ENCODE measurements around the gene NARS2.

NARS2 gene

DNA sequence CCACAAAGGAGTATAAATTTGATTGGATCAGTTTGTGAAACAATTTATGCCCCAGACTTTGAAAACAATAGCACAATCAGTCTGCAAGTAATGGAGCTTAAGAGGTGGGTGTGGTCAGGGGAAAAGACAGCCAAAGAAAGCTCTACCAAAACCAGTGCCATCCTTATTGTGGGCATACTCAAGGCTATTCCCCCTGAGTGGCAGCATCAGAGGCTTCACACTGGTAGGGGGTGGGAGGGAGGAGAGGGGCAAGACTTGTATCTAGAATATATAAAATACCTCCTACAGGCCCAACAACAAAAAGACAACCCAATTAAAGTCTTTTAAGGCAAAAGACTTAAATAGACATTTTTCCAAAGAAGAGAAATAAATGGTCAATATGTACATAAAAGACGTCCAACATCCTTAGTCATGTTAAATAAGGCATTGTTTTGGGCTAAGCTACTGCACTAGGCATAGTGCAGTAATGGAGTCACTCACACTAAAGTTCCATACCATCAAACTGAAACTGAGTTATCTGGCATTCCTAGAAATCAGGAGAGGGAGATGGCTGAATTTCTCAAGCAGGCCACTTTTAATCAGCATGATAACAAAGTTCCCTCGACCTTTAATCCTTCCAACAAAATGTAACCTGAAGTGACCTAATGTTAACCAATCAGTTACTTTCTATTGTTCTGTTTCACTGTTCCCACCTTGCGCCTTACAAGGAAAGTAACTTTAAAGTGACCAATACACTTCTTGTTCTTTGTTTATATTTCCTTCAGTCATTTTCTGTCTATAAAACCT, 24.8 kb downstream of the NARS2 start:
- Histone ChIP-seq H3K36me3 (replicated peaks; ENCODE audit: insufficient read depth, low read length) (no peaks in the 10 kb centered on the region), H3K4me2 (ENCODE audit: low read depth, low read length) (no peak overlapping the region), H3K9me3 (replicated peaks; ENCODE audit: insufficient read depth, low read length) (no peaks in the 10 kb centered on the region), H3K27me3 (replicated peaks; ENCODE audit: insufficient read depth, low read length) (no peaks in the 10 kb centered on the region), H3K27ac (ENCODE audit: low read length) (no peak overlapping the region), H3F3A (ENCODE audit: insufficient read depth, low read length) (no peaks in the 10 kb centered on the region), H3K79me2 (ENCODE audit: low read length) (no peaks in the 10 kb centered on the region), H3K9ac (ENCODE audit: low read length) (no peak overlapping the region), H3K9me2 (replicated peaks; ENCODE audit: insufficient read depth, low read length) (no peaks in the 10 kb centered on the region), H3K4me1 (ENCODE audit: low read length) (no peaks in the 10 kb centered on the region), H3K4me3 (ENCODE audit: low read length) (no peak overlapping the region), H4K20me1 (ENCODE audit: insufficient read depth, low read length) (no peaks in the 10 kb centered on the region), H2AFZ (ENCODE audit: low read length) (no peak overlapping the region)
- TF ChIP-seq EZH2 (optimal IDR thresholded peaks at IDR 0.05; ENCODE audit: low read depth, low read length): no peak
- TF ChIP-seq, protein P1, sequence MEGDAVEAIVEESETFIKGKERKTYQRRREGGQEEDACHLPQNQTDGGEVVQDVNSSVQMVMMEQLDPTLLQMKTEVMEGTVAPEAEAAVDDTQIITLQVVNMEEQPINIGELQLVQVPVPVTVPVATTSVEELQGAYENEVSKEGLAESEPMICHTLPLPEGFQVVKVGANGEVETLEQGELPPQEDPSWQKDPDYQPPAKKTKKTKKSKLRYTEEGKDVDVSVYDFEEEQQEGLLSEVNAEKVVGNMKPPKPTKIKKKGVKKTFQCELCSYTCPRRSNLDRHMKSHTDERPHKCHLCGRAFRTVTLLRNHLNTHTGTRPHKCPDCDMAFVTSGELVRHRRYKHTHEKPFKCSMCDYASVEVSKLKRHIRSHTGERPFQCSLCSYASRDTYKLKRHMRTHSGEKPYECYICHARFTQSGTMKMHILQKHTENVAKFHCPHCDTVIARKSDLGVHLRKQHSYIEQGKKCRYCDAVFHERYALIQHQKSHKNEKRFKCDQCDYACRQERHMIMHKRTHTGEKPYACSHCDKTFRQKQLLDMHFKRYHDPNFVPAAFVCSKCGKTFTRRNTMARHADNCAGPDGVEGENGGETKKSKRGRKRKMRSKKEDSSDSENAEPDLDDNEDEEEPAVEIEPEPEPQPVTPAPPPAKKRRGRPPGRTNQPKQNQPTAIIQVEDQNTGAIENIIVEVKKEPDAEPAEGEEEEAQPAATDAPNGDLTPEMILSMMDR (IDR thresholded peaks at IDR 0.05; ENCODE audit: low read length): no peak
- TF ChIP-seq EZH2phosphoT487 (IDR thresholded peaks at IDR 0.05; ENCODE audit: low read length): no peak
- DNase-seq: no peak

GRCh38 chr11:78548911-78549590, 25.6 kb downstream of the NARS2 start:
- Histone ChIP-seq H3K9me2 (replicated peaks; ENCODE audit: insufficient read depth, low read length) (no peaks in the 10 kb centered on the region), H3K9ac (ENCODE audit: low read length) (no peak overlapping the region), H3K4me2 (ENCODE audit: low read depth, low read length) (no peak overlapping the region), H3K79me2 (ENCODE audit: low read length) (no peaks in the 10 kb centered on the region), H3K9me3 (replicated peaks; ENCODE audit: insufficient read depth, low read length) (no peaks in the 10 kb centered on the region), H3K36me3 (replicated peaks; ENCODE audit: insufficient read depth, low read length) (no peaks in the 10 kb centered on the region), H3K4me1 (ENCODE audit: low read length) (no peaks in the 10 kb centered on the region), H3K27ac (ENCODE audit: low read length) (no peak overlapping the region), H3K27me3 (replicated peaks; ENCODE audit: insufficient read depth, low read length) (no peaks in the 10 kb centered on the region), H2AFZ (ENCODE audit: low read length) (no peak overlapping the region), H3K4me3 (ENCODE audit: low read length) (no peak overlapping the region), H4K20me1 (ENCODE audit: insufficient read depth, low read length) (no peaks in the 10 kb centered on the region), H3F3A (ENCODE audit: insufficient read depth, low read length) (no peaks in the 10 kb centered on the region)
- TF ChIP-seq, protein P1 (IDR thresholded peaks at IDR 0.05; ENCODE audit: low read length): no peak
- no peak for TF ChIP-seq EZH2 (optimal IDR thresholded peaks at IDR 0.05; ENCODE audit: low read depth, low read length)
- TF ChIP-seq EZH2phosphoT487 (IDR thresholded peaks at IDR 0.05; ENCODE audit: low read length): no peak
- DNase-seq: no peak

- Histone ChIP-seq H3K36me3 (replicated peaks; ENCODE audit: insufficient read depth, low read length) (no peaks in the 10 kb centered on the region), H3K4me2 (ENCODE audit: low read depth, low read length) (no peak overlapping the region), H3K27me3 (replicated peaks; ENCODE audit: insufficient read depth, low read length) (no peaks in the 10 kb centered on the region), H3K27ac (ENCODE audit: low read length) (no peak overlapping the region), H4K20me1 (ENCODE audit: insufficient read depth, low read length) (no peaks in the 10 kb centered on the region), H3K9me2 (replicated peaks; ENCODE audit: insufficient read depth, low read length) (no peaks in the 10 kb centered on the region), H2AFZ (ENCODE audit: low read length) (no peak overlapping the region), H3K4me3 (ENCODE audit: low read length) (no peak overlapping the region), H3K9ac (ENCODE audit: low read length) (no peak overlapping the region), H3K4me1 (ENCODE audit: low read length) (no peaks in the 10 kb centered on the region), H3K79me2 (ENCODE audit: low read length) (no peaks in the 10 kb centered on the region), H3F3A (ENCODE audit: insufficient read depth, low read length) (no peaks in the 10 kb centered on the region), H3K9me3 (replicated peaks; ENCODE audit: insufficient read depth, low read length) (no peaks in the 10 kb centered on the region)
- DNase-seq: no peak
- TF ChIP-seq EZH2phosphoT487 (IDR thresholded peaks at IDR 0.05; ENCODE audit: low read length) (no peak), EZH2 (optimal IDR thresholded peaks at IDR 0.05; ENCODE audit: low read depth, low read length) (no peak)
- TF ChIP-seq, protein P1 (IDR thresholded peaks at IDR 0.05; ENCODE audit: low read length): no peak
Observed at GRCh38 chr11:78547931-78548705, 26.5 kb downstream of the NARS2 start.
